Measurements from ENCODE around the gene TCEAL9. TPM values are rescaled to one million over a fixed set of nuclear protein-coding genes. Genes with fewer than 3 reads are reported as not detected.

Gene TCEAL9
- total RNA-seq, 2 experiments from 2014 or later, result 6.8 to 7.5 TPM

DNA sequence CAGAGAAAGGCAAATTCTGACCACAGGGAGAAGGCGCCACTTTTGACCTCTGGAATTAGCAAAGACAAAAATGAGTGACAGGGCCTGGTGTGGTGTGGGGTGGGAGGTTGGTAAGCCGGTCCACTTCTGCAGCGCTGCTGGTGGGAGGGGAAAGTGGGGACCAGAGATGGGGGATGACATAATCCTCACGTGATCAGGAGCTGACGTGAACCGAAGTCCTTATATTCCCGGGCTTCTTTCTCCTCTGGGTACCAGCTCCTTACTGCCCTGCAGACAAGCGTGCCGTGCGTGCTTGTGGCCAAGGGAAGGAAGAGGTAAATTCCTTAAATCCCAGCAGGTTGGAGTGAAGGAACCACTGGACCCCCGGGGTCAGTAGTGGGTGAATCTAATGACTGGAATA is 26.3 kb upstream of the TCEAL9 start, which contains the start of gene TCEAL7:
Gene TCEAL7, plus strand, starts transcription at position 249 of the 400 bp plus-strand sequence. CDS start 1,165 bp downstream, outside the sequence.
- ATAC-seq (no peak), DNase-seq (no peak)
- H3K4me3 Mint-ChIP-seq, result no peak within 1 kb of the TSS
- peaks cover 15% of the 10 kb centered on the region for H3K27me3 Mint-ChIP-seq
- no peaks in the 10 kb centered on the region for H3K9me3 Mint-ChIP-seq
- H3K4me1 Mint-ChIP-seq (ENCODE audit: low read depth), result peaks cover 2% of the 10 kb centered on the region
- intact Hi-C loops (cut with micrococcal nuclease), result no loop called here
- TF ChIP-seq, protein P1, sequence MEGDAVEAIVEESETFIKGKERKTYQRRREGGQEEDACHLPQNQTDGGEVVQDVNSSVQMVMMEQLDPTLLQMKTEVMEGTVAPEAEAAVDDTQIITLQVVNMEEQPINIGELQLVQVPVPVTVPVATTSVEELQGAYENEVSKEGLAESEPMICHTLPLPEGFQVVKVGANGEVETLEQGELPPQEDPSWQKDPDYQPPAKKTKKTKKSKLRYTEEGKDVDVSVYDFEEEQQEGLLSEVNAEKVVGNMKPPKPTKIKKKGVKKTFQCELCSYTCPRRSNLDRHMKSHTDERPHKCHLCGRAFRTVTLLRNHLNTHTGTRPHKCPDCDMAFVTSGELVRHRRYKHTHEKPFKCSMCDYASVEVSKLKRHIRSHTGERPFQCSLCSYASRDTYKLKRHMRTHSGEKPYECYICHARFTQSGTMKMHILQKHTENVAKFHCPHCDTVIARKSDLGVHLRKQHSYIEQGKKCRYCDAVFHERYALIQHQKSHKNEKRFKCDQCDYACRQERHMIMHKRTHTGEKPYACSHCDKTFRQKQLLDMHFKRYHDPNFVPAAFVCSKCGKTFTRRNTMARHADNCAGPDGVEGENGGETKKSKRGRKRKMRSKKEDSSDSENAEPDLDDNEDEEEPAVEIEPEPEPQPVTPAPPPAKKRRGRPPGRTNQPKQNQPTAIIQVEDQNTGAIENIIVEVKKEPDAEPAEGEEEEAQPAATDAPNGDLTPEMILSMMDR (IDR thresholded peaks at IDR 0.05), result no peak
- no peak within 1 kb of the TSS for H3K27ac Mint-ChIP-seq
- ChIA-PET CTCF (interaction anchor here (1.3 to 1.7 kb wide), 2 partner anchors 14 to 160 kb away, joined by 3 read pairs; no protein-coding TSS in a partner anchor), POLR2A (no interaction called here)
- no peaks in the 10 kb centered on the region for H3K36me3 Mint-ChIP-seq (ENCODE audit: low read depth)

DNA sequence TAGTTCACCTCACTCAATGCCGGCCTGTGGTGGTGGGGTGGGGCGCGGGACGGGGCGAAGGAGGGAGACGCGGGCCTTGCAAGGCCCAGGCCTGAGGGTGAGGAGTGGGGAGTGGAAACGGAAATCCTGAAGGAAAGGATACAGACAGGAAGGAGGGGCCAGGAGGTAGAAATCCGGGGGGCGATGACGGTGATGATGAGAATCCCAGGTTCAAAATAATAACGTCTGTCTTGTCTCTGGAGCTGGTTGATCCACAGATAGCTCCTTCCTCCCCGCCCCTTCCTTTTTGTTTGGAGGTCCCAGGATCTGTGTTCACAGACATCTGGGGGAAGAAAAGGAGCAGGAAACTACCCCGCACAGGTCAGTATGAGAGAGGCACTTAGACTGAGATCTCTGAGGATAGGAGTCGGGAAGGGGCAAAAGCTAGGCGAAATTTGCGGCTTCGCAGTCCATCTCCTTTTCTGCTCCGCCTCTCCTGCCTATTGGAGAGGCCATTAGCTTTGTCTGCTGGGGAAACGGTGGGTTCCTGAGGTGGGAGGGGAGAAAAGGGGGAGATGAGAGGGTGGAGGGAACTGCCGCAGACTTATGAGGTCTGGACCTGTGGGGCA is 25.5 kb upstream of the TCEAL9 start:
- H3K27ac Mint-ChIP-seq, result no peak overlapping the region

DNA sequence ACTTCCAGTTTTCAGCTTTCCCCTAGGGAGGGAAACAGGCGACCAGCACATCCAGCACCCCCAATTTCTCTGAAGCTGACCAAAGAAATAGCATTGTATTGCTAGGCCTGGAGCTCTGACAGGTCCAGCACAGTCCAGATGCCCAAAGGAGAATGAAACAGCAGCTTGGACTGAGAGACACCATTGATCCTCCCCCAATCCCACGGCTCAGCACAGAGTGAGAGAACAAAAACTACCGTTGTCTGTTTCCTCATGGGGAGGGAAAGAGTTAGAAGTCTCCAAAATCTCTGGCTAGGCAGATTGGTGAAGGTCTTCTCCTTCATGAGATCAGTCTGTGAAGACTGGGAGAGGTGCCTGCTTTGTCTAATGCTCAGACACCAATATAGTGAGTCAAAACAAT is 17.6 kb upstream of the TCEAL9 start:
- ChIA-PET POLR2A (no interaction called here), CTCF (interaction anchor here (0.6 to 1.1 kb wide), 3 partner anchors 125 to 152 kb away, joined by 3 to 4 read pairs (median 3); no protein-coding TSS in a partner anchor)
- Mint-ChIP-seq H3K27me3 (no peaks in the 10 kb centered on the region), H3K4me1 (ENCODE audit: low read depth) (peaks cover 2% of the 10 kb centered on the region), H3K27ac (no peak overlapping the region), H3K4me3 (no peak overlapping the region), H3K9me3 (no peaks in the 10 kb centered on the region), H3K36me3 (ENCODE audit: low read depth) (no peaks in the 10 kb centered on the region)
- no peak for ATAC-seq
- DNase-seq, result no peak
- intact Hi-C loops (cut with micrococcal nuclease), result no loop called here
- TF ChIP-seq, protein P1 (IDR thresholded peaks at IDR 0.05), result no peak

More for the DNA sequence above, 25.5 kb upstream of the TCEAL9 start:
- intact Hi-C loops (cut with micrococcal nuclease), result no loop called here
- POLR2A ChIA-PET, result no interaction called here
- ATAC-seq (no peak), DNase-seq (no peak)
- TF ChIP-seq, protein P1 (IDR thresholded peaks at IDR 0.05), result no peak
- Mint-ChIP-seq H3K4me3 (no peak overlapping the region), H3K36me3 (ENCODE audit: low read depth) (no peaks in the 10 kb centered on the region), H3K9me3 (no peaks in the 10 kb centered on the region), H3K27me3 (peaks cover 15% of the 10 kb centered on the region), H3K4me1 (ENCODE audit: low read depth) (peaks cover 2% of the 10 kb centered on the region)
- CTCF ChIA-PET, result no interaction called here

DNA sequence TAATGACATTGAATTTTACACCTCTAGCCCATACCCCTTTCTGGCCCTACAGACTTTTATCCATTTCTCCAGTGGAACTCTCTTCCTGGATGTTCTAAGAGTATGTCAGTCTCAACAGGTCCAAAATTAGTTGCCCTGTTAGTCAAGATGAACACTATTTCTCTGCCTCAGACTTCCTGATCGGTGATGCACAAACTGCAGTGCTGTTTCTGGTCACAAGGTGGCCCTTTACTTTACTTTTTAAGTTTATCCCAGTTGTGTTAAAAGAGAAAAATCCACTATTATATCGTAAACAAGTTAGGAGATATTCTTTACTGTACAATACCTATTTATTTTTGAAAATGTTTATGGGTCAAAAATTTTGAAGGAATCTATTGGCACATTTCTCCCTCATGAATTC is 13.2 kb upstream of the TCEAL9 start:
- no peaks in the 10 kb centered on the region for H3K36me3 Mint-ChIP-seq (ENCODE audit: low read depth)
- ATAC-seq, result peak; percentile 66
- H3K4me3 Mint-ChIP-seq, result no peak overlapping the region
- peak; percentile 71 for DNase-seq
- ChIA-PET CTCF (interaction anchor here (0.7 to 2.4 kb wide), 6 partner anchors 14 to 122 kb away, joined by 3 to 12 read pairs (median 3); partner anchors contain the start of gene TCEAL7), POLR2A (no interaction called here)
- peaks cover 2% of the 10 kb centered on the region for H3K27me3 Mint-ChIP-seq
- H3K4me1 Mint-ChIP-seq (ENCODE audit: low read depth), result peaks cover 2% of the 10 kb centered on the region
- TF ChIP-seq, protein P1 (IDR thresholded peaks at IDR 0.05), result peak; percentile 59
- H3K9me3 Mint-ChIP-seq, result no peaks in the 10 kb centered on the region
- no peak overlapping the region for H3K27ac Mint-ChIP-seq
- intact Hi-C loops (cut with micrococcal nuclease), result loop anchor here (5.0 kb wide), 1 partner anchor 119 kb away; no protein-coding TSS in a partner anchor

DNA sequence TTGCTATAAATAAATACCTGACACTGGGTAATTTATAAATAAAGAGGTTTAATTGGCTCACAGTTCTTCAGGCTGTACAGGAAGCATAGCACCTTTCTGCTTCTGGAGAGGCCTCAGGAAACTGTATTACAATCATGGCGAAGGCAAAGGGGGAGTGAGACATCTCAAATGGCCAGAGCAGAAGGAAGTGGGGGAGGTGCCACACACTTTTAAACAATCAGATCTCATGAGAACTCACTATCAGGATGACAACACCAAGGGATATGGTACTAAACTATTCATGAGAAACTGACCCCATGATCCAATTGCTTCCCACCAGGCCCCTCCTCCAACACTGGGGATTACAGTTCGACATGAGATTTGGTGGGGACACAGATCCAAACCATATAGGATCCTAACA is 11.7 kb upstream of the TCEAL9 start:
- Mint-ChIP-seq H3K27ac (no peak overlapping the region), H3K4me3 (no peak overlapping the region), H3K4me1 (ENCODE audit: low read depth) (peaks cover 2% of the 10 kb centered on the region), H3K9me3 (no peaks in the 10 kb centered on the region), H3K27me3 (peaks cover 2% of the 10 kb centered on the region), H3K36me3 (ENCODE audit: low read depth) (no peaks in the 10 kb centered on the region)
- intact Hi-C loops (cut with micrococcal nuclease), result loop anchor here (5.0 kb wide), 1 partner anchor 118 kb away; no protein-coding TSS in a partner anchor
- TF ChIP-seq, protein P1 (IDR thresholded peaks at IDR 0.05), result no peak
- ChIA-PET CTCF (no interaction called here), POLR2A (no interaction called here)
- no peak for ATAC-seq
- DNase-seq, result no peak

All from activated CD8-positive, alpha-beta T cell treated with anti-CD3 and anti-CD28 coated beads for 36 hours (primary cell).